Measurements from ENCODE around the gene MYO1B. TPM values are rescaled to one million over a fixed set of nuclear protein-coding genes. Genes with fewer than 3 reads are reported as not detected.

Gene MYO1B
- total RNA-seq, 1 experiment from 2014 or later = 43.6 TPM

GRCh38 chr2:191404568-191404991 is 159.4 kb downstream of the MYO1B start:
- H3K27ac Mint-ChIP-seq = no peak overlapping the region
- no peaks in the 10 kb centered on the region for H3K9me3 Mint-ChIP-seq
- CTCF ChIA-PET = no interaction called here
- no peak overlapping the region for H3K4me3 Mint-ChIP-seq
- TF ChIP-seq FOXK1 (CRISPR knock-in tag; IDR thresholded peaks at IDR 0.05) (no peak), ZNF416 (CRISPR knock-in tag; IDR thresholded peaks at IDR 0.05) (no peak), ZNF263 (CRISPR knock-in tag; IDR thresholded peaks at IDR 0.05; ENCODE audit: low read depth) (no peak), HMGA2 (CRISPR knock-in tag; IDR thresholded peaks at IDR 0.05) (no peak), JUN (CRISPR knock-in tag; IDR thresholded peaks at IDR 0.05) (no peak), NFYB (CRISPR knock-in tag; conservative IDR thresholded peaks at IDR 0.05; ENCODE audit: low read depth) (no peak), SMAD3 (CRISPR knock-in tag; IDR thresholded peaks at IDR 0.05; ENCODE audit: borderline replicate concordance) (no peak), ZBTB21 (CRISPR knock-in tag; IDR thresholded peaks at IDR 0.05; ENCODE audit: borderline replicate concordance) (no peak), FOXJ3 (CRISPR knock-in tag; IDR thresholded peaks at IDR 0.05; ENCODE audit: borderline replicate concordance) (no peak), KAT7 (CRISPR knock-in tag; IDR thresholded peaks at IDR 0.05; ENCODE audit: borderline replicate concordance) (no peak), ZNF317 (CRISPR knock-in tag; IDR thresholded peaks at IDR 0.05; ENCODE audit: borderline replicate concordance, low read depth) (no peak)
- TF ChIP-seq, protein P1, sequence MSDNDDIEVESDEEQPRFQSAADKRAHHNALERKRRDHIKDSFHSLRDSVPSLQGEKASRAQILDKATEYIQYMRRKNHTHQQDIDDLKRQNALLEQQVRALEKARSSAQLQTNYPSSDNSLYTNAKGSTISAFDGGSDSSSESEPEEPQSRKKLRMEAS (CRISPR knock-in tag; IDR thresholded peaks at IDR 0.05) = no peak
- TF ChIP-seq, protein P2, sequence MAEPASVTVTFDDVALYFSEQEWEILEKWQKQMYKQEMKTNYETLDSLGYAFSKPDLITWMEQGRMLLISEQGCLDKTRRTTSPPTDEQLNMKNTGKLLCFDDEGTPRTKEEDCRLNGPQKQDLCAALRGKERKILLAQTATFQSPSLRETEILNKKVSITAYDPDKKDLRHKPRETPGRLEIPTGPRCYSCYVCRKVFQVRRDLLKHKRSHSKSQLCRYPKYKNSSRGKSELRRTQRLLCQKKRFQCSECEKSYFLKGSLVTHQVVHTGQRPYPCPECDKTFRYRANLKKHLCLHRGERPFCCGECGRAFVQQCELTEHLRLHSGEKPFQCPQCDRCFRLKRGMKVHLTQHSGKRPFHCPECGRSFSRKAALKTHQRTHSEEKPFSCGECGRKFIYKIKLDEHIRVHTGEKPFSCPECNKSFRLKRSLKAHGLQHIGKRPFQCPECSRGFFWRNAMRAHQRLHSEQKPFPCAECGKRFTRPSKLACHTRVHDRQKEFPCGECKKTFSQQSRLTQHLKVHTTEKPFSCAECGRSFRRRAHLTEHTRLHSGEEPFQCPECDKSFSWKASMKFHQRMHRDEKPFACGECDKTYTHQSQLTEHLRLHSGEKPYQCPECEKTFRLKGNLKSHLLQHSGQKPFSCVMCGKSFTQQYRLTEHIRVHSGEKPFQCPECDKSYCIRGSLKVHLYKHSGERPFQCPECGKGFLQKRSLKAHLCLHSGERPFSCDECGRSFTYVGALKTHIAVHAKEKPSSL (CRISPR knock-in tag; conservative IDR thresholded peaks at IDR 0.05) = no peak
- peaks cover 14% of the 10 kb centered on the region for H3K4me1 Mint-ChIP-seq
- DNase-seq (ENCODE audit: low spot score) (no peak), ATAC-seq (no peak)
- no peaks in the 10 kb centered on the region for H3K27me3 Mint-ChIP-seq (ENCODE audit: low read depth)
- peaks cover 48% of the 10 kb centered on the region for H3K36me3 Mint-ChIP-seq
- POLR2A ChIA-PET = no interaction called here

DNA sequence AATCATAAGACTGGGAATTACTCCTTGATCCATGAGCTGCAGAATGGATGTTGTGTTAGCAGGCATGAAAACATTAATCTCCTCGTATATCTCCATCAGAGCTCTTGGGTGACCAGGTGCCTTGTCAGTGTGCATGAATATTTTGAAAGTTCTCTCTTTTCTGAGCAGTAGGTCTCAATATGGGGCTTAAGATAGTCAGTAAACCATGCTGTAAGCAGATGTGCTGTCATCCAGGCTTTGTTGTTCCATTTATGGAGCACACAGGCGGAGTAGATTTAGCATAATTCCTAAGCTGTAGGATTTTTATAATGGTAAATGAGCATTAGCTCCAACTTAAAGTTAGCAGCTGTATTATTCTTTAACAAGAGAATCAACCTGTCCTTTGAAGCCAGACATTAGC is 160.3 kb downstream of the MYO1B start:
- peaks cover 48% of the 10 kb centered on the region for H3K36me3 Mint-ChIP-seq
- H3K4me3 Mint-ChIP-seq = no peak overlapping the region
- DNase-seq (ENCODE audit: low spot score) (no peak), ATAC-seq (no peak)
- H3K27ac Mint-ChIP-seq = no peak overlapping the region
- H3K9me3 Mint-ChIP-seq = no peaks in the 10 kb centered on the region
- ChIA-PET CTCF (no interaction called here), POLR2A (no interaction called here)
- peaks cover 8% of the 10 kb centered on the region for H3K4me1 Mint-ChIP-seq
- H3K27me3 Mint-ChIP-seq (ENCODE audit: low read depth) = no peaks in the 10 kb centered on the region
- TF ChIP-seq E2F1 (CRISPR knock-in tag; IDR thresholded peaks at IDR 0.05) (no peak), FOXK1 (CRISPR knock-in tag; IDR thresholded peaks at IDR 0.05) (no peak), ESRRA (CRISPR knock-in tag; IDR thresholded peaks at IDR 0.05; ENCODE audit: borderline replicate concordance) (no peak), ZNF281 (CRISPR knock-in tag; IDR thresholded peaks at IDR 0.05) (no peak), NR1H2 (CRISPR knock-in tag; IDR thresholded peaks at IDR 0.05) (no peak), OVOL2 (CRISPR knock-in tag; IDR thresholded peaks at IDR 0.05; ENCODE audit: borderline replicate concordance) (no peak), ZMAT4 (CRISPR knock-in tag; IDR thresholded peaks at IDR 0.05) (no peak), USF2 (CRISPR knock-in tag; IDR thresholded peaks at IDR 0.05) (no peak), SMAD4 (CRISPR knock-in tag; IDR thresholded peaks at IDR 0.05) (no peak)
- TF ChIP-seq, protein P3, sequence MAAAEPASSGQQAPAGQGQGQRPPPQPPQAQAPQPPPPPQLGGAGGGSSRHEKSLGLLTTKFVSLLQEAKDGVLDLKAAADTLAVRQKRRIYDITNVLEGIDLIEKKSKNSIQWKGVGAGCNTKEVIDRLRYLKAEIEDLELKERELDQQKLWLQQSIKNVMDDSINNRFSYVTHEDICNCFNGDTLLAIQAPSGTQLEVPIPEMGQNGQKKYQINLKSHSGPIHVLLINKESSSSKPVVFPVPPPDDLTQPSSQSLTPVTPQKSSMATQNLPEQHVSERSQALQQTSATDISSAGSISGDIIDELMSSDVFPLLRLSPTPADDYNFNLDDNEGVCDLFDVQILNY (CRISPR knock-in tag; IDR thresholded peaks at IDR 0.05) = no peak
- TF ChIP-seq, protein P4, sequence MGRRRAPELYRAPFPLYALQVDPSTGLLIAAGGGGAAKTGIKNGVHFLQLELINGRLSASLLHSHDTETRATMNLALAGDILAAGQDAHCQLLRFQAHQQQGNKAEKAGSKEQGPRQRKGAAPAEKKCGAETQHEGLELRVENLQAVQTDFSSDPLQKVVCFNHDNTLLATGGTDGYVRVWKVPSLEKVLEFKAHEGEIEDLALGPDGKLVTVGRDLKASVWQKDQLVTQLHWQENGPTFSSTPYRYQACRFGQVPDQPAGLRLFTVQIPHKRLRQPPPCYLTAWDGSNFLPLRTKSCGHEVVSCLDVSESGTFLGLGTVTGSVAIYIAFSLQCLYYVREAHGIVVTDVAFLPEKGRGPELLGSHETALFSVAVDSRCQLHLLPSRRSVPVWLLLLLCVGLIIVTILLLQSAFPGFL (CRISPR knock-in tag; IDR thresholded peaks at IDR 0.05; ENCODE audit: borderline replicate concordance) = no peak
- TF ChIP-seq, protein P5, sequence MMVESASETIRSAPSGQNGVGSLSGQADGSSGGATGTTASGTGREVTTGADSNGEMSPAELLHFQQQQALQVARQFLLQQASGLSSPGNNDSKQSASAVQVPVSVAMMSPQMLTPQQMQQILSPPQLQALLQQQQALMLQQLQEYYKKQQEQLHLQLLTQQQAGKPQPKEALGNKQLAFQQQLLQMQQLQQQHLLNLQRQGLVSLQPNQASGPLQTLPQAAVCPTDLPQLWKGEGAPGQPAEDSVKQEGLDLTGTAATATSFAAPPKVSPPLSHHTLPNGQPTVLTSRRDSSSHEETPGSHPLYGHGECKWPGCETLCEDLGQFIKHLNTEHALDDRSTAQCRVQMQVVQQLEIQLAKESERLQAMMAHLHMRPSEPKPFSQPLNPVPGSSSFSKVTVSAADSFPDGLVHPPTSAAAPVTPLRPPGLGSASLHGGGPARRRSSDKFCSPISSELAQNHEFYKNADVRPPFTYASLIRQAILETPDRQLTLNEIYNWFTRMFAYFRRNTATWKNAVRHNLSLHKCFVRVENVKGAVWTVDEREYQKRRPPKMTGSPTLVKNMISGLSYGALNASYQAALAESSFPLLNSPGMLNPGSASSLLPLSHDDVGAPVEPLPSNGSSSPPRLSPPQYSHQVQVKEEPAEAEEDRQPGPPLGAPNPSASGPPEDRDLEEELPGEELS (CRISPR knock-in tag; IDR thresholded peaks at IDR 0.05) = no peak
